A673 (cell line): ENCODE measurements around the gene EP300. TPM values are rescaled to one million over a fixed set of nuclear protein-coding genes. Genes with fewer than 3 reads are reported as not detected.

Experiments used
- BruUV-seq: library from RNA; stranded (reverse); fragments of 400-500 nt; replicated peaks from 2 replicates; lab custom pipeline; 2021; lab: Mats Ljungman, UMichigan
- CTCF ChIA-PET: fragments of 300-600 bp; sonication (Branson Sonifier 250); formaldehyde crosslinking; loops from one replicate; lab custom pipeline; 2022; ENCODE audit warnings: antibody characterized with exemption; lab: Charles Lee
- POLR2A ChIA-PET: fragments of 300-600 bp; sonication (Branson Sonifier 250); formaldehyde crosslinking; loops from one replicate; lab custom pipeline; 2022; ENCODE audit warnings: antibody characterized with exemption; ENCODE audit not compliant: low non-redundant PET; lab: Charles Lee
- DNase-seq: peaks from one replicate; pipeline ENCODE4 v3.0.0-alpha.2; 2015; ENCODE audit warnings: low spot score
- H3K27ac ChIP-seq: fragments of 200-600 bp; sonication (generic); 2 replicates; pipeline ENCODE4 v1.5.1; 2016; ENCODE audit warnings: mixed run types, low read depth, mild to moderate bottlenecking, mixed read lengths, antibody characterized with exemption, low read length; ENCODE audit not compliant: poor library complexity, severe bottlenecking
- H3K27me3 ChIP-seq: fragments of 200-600 bp; sonication (generic); replicated peaks from 2 replicates; pipeline ENCODE4 v1.6.1; 2017; ENCODE audit warnings: mixed run types, low read depth, mild to moderate bottlenecking, mixed read lengths, antibody characterized with exemption, low read length; ENCODE audit not compliant: insufficient read depth, poor library complexity
- H3K36me3 ChIP-seq: fragments of 200-600 bp; sonication (generic); 2 replicates; pipeline ENCODE4 v1.6.1; 2016; ENCODE audit warnings: mixed run types, mild to moderate bottlenecking, mixed read lengths, antibody characterized with exemption, low read length; ENCODE audit not compliant: insufficient read depth, poor library complexity, severe bottlenecking
- H3K4me1 ChIP-seq: fragments of 200-600 bp; sonication (generic); 2 replicates; pipeline ENCODE4 v1.6.1; 2017; ENCODE audit warnings: mixed run types, mild to moderate bottlenecking, mixed read lengths, antibody characterized with exemption, low read length; ENCODE audit not compliant: insufficient read depth, poor library complexity, severe bottlenecking
- H3K4me3 ChIP-seq: fragments of 200-600 bp; sonication (generic); 2 replicates; pipeline ENCODE4 v1.5.1; 2016; ENCODE audit warnings: low read depth, mixed run types, mild to moderate bottlenecking, mixed read lengths, low read length; ENCODE audit not compliant: poor library complexity, severe bottlenecking
- H3K9me3 ChIP-seq: fragments of 200-600 bp; sonication (generic); 2 replicates; pipeline ENCODE4 v1.6.1; 2016; ENCODE audit warnings: mixed run types, low read depth, mild to moderate bottlenecking, mixed read lengths, antibody characterized with exemption, low read length; ENCODE audit not compliant: poor library complexity, severe bottlenecking
- CTCF ChIP-seq: fragments of 300-800, 200-600 bp; sonication (generic); conservative IDR thresholded peaks from 2 replicates; pipeline ENCODE4 v1.5.1; 2017; ENCODE audit warnings: low read depth, mild to moderate bottlenecking, antibody characterized with exemption, low read length, moderate library complexity, mixed read lengths
- EZH2 ChIP-seq: fragments of 200-600 bp; sonication (generic); IDR thresholded peaks from 2 replicates; pipeline ENCODE4 v1.6.1; 2017; ENCODE audit warnings: borderline replicate concordance, low read depth, mild to moderate bottlenecking, mixed read lengths, antibody characterized with exemption, low read length; ENCODE audit not compliant: poor library complexity, severe bottlenecking
- intact Hi-C: fragments of 100-400 bp; cut with micrococcal nuclease; formaldehyde crosslinking; loops from one replicate; pipeline ENCODE4 v1.10.0; 2022; ENCODE audit not compliant: unreplicated experiment
- total RNA-seq: library from RNA; stranded (reverse); gene quantifications from 2 replicates; pipeline ENCODE4 v1.2.3, GENCODE V29; 2021

Gene EP300
- total RNA-seq, 1 experiment from 2014 or later: 85.6 TPM

GRCh38 chr22:41078931-41079330, 13.5 kb upstream of the EP300 start:
- ChIA-PET CTCF (no interaction called here), POLR2A (no interaction called here)
- Histone ChIP-seq H3K4me1 (no peaks in the 10 kb centered on the region), H3K4me3 (no peak overlapping the region), H3K27me3 (no peaks in the 10 kb centered on the region), H3K9me3 (no peaks in the 10 kb centered on the region), H3K27ac (no peak overlapping the region), H3K36me3 (no peaks in the 10 kb centered on the region)
- DNase-seq: no peak
- BruUV-seq: no TSS peak
- TF ChIP-seq CTCF (no peak), EZH2 (no peak)
- intact Hi-C loops: no loop called here

- no peak for TF ChIP-seq CTCF
- no peak for TF ChIP-seq EZH2
- Histone ChIP-seq H3K4me3 (no peak overlapping the region), H3K36me3 (no peaks in the 10 kb centered on the region), H3K27me3 (no peaks in the 10 kb centered on the region), H3K4me1 (no peaks in the 10 kb centered on the region), H3K9me3 (no peaks in the 10 kb centered on the region), H3K27ac (no peak overlapping the region)
- ChIA-PET CTCF (no interaction called here), POLR2A (no interaction called here)
- no TSS peak for BruUV-seq
- intact Hi-C loops: no loop called here
- no peak for DNase-seq
These were observed 6.5 kb upstream of the EP300 start for GRCh38 chr22:41085842-41086241.

- Histone ChIP-seq H3K36me3 (no peaks in the 10 kb centered on the region), H3K4me3 (peak overlapping the region; percentile 67), H3K4me1 (peaks cover 11% of the 10 kb centered on the region), H3K27ac (peak overlapping the region; percentile 99), H3K27me3 (no peaks in the 10 kb centered on the region), H3K9me3 (no peaks in the 10 kb centered on the region)
- CTCF ChIA-PET: no interaction called here
- POLR2A ChIA-PET: interaction anchor here (0.6 kb wide), 1 partner anchor 16 kb away, joined by 3 read pairs; no protein-coding TSS in a partner anchor
- TSS peak; percentile 98 for BruUV-seq
- DNase-seq: peak; percentile 99
- intact Hi-C loops: loop anchor here (1.0 to 5.0 kb wide), 2 partner anchors 140 to 356 kb away; partner anchors contain the start of genes RBX1 and TOB2
- TF ChIP-seq EZH2 (no peak), CTCF (no peak)
These were observed 1.0 kb upstream of the EP300 start for GRCh38 chr22:41091132-41092022.
